Endothelial cell of umbilical vein (primary cell): Measurements from ENCODE around the gene INPP5J.

Experiments
- EZH2 ChIP-seq: IDR thresholded peaks from 2 replicates; pipeline ENCODE4 v1.6.1; 2012; ENCODE audit warnings: borderline replicate concordance, low read depth, mild to moderate bottlenecking, moderate library complexity, low read length, inconsistent platforms; ENCODE audit not compliant: severe bottlenecking
- FOS ChIP-seq: IDR thresholded peaks from 2 replicates; pipeline ENCODE4 v1.6.1; 2011; ENCODE audit warnings: mild to moderate bottlenecking, low read length, moderate library complexity, borderline replicate concordance; ENCODE audit not compliant: insufficient read depth
- GATA2 ChIP-seq: IDR thresholded peaks from 2 replicates; pipeline ENCODE4 v1.7.0; 2011; ENCODE audit warnings: low read depth, mild to moderate bottlenecking, moderate library complexity, mixed read lengths, low read length; ENCODE audit not compliant: insufficient read length, insufficient read depth
- JUN ChIP-seq: IDR thresholded peaks from 2 replicates; pipeline ENCODE4 v1.6.1; 2011; ENCODE audit warnings: borderline replicate concordance, low read depth; ENCODE audit not compliant: insufficient read length, insufficient read depth
- POLR2A ChIP-seq: IDR thresholded peaks from 2 replicates; pipeline ENCODE4 v1.6.1; 2012; ENCODE audit warnings: low read depth, mild to moderate bottlenecking, control low read depth, low read length
- POLR2AphosphoS5 ChIP-seq: IDR thresholded peaks from 2 replicates; pipeline ENCODE4 v1.6.1; 2012; ENCODE audit warnings: low read depth, mild to moderate bottlenecking, control low read depth, low read length, moderate library complexity; ENCODE audit not compliant: insufficient read depth
- TF ChIP-seq, protein P1 (sequence below), 2 donors: IDR thresholded peaks; 1 replicate in 1 of 2; 2 replicates in 1 of 2; pipeline ENCODE4 v1.5.1; 2011; ENCODE audit warnings: low read length in 2 of 2, mild to moderate bottlenecking in 2 of 2, moderate library complexity in 2 of 2, control low read depth in 1 of 2, inconsistent platforms in 1 of 2, low read depth in 1 of 2; ENCODE audit not compliant: insufficient read depth in 1 of 2; ENCODE audit errors: extremely low read depth in 1 of 2
- TF ChIP-seq, protein P2 (sequence below): IDR thresholded peaks from 2 replicates; pipeline ENCODE4 v1.6.1; 2011; ENCODE audit not compliant: insufficient read depth, insufficient read length

DNA sequence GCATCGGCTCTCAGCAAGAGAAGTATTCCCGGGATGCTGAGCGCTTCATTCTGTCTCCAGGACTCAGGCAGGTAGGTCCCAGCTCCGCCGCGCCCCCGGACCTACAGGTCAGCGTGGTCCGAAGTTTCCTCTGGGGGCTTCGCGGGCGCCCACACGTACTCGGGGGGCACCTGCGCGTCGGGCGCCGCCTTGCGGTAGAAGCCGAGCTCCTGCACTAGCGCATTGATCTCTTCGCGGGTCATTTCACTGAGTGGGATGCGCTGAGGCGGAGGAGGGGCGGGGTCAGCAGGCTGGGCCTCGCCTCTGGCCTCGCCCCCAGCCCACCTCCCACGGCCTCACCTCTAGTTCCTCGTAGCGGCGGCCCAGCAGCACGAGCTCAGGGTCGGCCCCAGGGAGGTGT, 17.9 kb upstream of the INPP5J start:
- TF ChIP-seq, protein P1, sequence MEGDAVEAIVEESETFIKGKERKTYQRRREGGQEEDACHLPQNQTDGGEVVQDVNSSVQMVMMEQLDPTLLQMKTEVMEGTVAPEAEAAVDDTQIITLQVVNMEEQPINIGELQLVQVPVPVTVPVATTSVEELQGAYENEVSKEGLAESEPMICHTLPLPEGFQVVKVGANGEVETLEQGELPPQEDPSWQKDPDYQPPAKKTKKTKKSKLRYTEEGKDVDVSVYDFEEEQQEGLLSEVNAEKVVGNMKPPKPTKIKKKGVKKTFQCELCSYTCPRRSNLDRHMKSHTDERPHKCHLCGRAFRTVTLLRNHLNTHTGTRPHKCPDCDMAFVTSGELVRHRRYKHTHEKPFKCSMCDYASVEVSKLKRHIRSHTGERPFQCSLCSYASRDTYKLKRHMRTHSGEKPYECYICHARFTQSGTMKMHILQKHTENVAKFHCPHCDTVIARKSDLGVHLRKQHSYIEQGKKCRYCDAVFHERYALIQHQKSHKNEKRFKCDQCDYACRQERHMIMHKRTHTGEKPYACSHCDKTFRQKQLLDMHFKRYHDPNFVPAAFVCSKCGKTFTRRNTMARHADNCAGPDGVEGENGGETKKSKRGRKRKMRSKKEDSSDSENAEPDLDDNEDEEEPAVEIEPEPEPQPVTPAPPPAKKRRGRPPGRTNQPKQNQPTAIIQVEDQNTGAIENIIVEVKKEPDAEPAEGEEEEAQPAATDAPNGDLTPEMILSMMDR (IDR thresholded peaks at IDR 0.05; ENCODE audit: extremely low read depth in 1 of 2, insufficient read depth in 1 of 2, low read depth in 1 of 2, low read length in 2 of 2) = peak; percentile 22 to 26
- no peak for TF ChIP-seq EZH2
- no peak for TF ChIP-seq POLR2A
- TF ChIP-seq POLR2AphosphoS5 = peak; percentile 75
- no peak for TF ChIP-seq GATA2
- TF ChIP-seq, protein P2, sequence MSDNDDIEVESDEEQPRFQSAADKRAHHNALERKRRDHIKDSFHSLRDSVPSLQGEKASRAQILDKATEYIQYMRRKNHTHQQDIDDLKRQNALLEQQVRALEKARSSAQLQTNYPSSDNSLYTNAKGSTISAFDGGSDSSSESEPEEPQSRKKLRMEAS = no peak
- TF ChIP-seq FOS = no peak
- no peak for TF ChIP-seq JUN
